Astrocyte of the cerebellum (primary cell): ENCODE results near the gene CLNK.

Experiments used
- DNase-seq: peaks from one replicate; pipeline ENCODE4 v3.0.0-alpha.2; 2011; ENCODE audit warnings: low read depth
- H3K4me3 ChIP-seq: 2 replicates; pipeline ENCODE4 v1.5.1; 2011; ENCODE audit warnings: mild to moderate bottlenecking, low read depth, low read length, moderate library complexity
- in situ Hi-C: cut with HindIII; loops from 2 replicates; pipeline ENCODE4 v1.10.0; 2017; ENCODE audit warnings: low sequenced_read_pairs
- TF ChIP-seq, protein P1 (sequence below): IDR thresholded peaks from 2 replicates; pipeline ENCODE4 v1.5.1; 2012; ENCODE audit warnings: low read length, low read depth, moderate library complexity, mild to moderate bottlenecking; ENCODE audit errors: missing control alignments

Gene CLNK

DNA sequence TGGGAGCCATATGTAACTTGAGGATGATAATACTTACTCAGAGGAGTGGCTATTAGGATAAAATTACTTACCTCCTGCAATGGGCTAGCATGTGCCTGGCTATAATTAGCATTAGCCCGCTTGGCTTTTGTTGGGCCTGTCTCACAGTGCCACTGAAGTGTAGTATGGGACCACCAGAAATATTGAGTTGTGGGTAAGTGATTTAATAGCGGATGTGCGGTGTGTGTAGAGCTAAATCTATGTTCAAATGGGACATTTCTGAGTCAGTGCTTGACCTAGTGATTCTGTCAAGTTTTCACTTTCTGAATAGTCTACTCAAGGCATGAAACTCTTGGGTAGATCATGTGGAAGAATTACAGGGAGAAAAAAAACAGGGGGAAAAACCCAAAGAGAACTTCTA is 3.5 kb upstream of the CLNK start:
- TF ChIP-seq, protein P1, sequence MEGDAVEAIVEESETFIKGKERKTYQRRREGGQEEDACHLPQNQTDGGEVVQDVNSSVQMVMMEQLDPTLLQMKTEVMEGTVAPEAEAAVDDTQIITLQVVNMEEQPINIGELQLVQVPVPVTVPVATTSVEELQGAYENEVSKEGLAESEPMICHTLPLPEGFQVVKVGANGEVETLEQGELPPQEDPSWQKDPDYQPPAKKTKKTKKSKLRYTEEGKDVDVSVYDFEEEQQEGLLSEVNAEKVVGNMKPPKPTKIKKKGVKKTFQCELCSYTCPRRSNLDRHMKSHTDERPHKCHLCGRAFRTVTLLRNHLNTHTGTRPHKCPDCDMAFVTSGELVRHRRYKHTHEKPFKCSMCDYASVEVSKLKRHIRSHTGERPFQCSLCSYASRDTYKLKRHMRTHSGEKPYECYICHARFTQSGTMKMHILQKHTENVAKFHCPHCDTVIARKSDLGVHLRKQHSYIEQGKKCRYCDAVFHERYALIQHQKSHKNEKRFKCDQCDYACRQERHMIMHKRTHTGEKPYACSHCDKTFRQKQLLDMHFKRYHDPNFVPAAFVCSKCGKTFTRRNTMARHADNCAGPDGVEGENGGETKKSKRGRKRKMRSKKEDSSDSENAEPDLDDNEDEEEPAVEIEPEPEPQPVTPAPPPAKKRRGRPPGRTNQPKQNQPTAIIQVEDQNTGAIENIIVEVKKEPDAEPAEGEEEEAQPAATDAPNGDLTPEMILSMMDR = no peak
- DNase-seq = no peak
- in situ Hi-C loops = no loop called here
- H3K4me3 ChIP-seq = no peak overlapping the region

GRCh38 chr4:10687526-10687925 is 3.0 kb upstream of the CLNK start:
- in situ Hi-C loops = no loop called here
- H3K4me3 ChIP-seq = no peak overlapping the region
- TF ChIP-seq, protein P1 = no peak
- no peak for DNase-seq

- DNase-seq = no peak
- no peak overlapping the region for H3K4me3 ChIP-seq
- in situ Hi-C loops = no loop called here
- TF ChIP-seq, protein P1 = no peak
Observed at GRCh38 chr4:10682397-10682796, 2.2 kb downstream of the CLNK start.

- H3K4me3 ChIP-seq = no peak overlapping the region
- no peak for DNase-seq
- TF ChIP-seq, protein P1 = no peak
- in situ Hi-C loops = no loop called here
Observed at GRCh38 chr4:10677796-10678497, 6.6 kb downstream of the CLNK start.

DNA sequence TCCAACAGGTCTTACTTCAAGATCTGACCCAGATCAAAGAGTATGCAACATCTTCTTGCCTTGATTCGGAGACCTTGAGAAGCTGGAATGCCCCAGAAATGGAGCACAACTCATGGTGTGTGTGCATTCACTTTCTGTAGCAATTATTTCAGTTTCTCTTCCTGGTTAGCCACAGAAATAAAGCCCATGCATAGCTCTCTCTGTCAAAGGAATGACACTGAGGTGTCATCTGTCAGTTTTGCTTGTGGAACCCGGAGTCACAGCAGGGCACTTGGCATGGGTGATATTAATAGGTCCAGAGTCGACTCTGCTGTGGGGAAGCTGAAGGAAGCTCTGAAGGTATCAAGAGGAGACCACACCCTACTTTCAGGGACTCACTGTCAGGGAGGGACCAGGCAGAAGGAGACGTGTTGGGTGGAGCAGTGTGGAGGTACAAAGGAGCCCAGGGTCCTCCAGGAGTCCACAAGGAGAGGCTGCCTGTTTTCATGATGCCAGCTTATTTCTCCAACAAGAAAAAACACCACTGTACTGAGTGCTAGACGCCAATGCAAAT is 10.7 kb downstream of the CLNK start:
- no peak for DNase-seq
- in situ Hi-C loops = no loop called here
- TF ChIP-seq, protein P1 = no peak
- H3K4me3 ChIP-seq = no peak overlapping the region

DNA sequence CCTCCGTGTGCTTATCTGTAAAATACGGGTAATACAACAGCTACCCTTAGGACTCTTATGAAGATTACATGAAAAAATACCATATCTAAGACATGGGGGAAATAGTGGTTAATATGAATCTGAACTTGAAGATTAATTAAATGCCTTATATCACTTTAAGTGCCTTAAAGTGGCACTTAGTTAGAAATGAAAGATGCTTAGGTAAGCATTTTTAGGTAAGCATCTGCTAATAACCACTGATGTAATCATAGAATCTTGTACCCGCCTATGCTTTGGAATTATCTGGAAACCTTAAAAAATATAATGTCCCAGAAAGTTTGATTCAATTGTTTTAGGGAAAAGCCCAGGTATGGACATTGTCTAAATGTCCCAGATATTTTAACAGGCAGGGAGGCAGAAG is 12.2 kb downstream of the CLNK start:
- no peak for DNase-seq
- TF ChIP-seq, protein P1 = no peak
- H3K4me3 ChIP-seq = no peak overlapping the region
- in situ Hi-C loops = no loop called here
